A549 (cell line): ENCODE results near the gene PIGB.

Source experiments
- EHMT2 ChIP-seq: fragments of 200-600 bp; sonication (generic); IDR thresholded peaks from 2 replicates; pipeline ENCODE4 v1.6.1; 2016; ENCODE audit warnings: antibody characterized with exemption, low read depth, mild to moderate bottlenecking, moderate library complexity
- HOXA7 ChIP-seq: fragments of 250-450 bp; sonication (Bioruptor Pico); IDR thresholded peaks from 2 replicates; pipeline ENCODE4 v1.5.0; 2020; ENCODE audit warnings: mild to moderate bottlenecking, moderate library complexity
- POLR2A ChIP-seq: IDR thresholded peaks from 2 replicates; pipeline ENCODE4 v1.6.1; 2012; ENCODE audit warnings: mild to moderate bottlenecking, low read length
- TF ChIP-seq, protein P1 (sequence below): fragments of >200 bp; sonication (Bioruptor Twin); formaldehyde crosslinking; IDR thresholded peaks from 3 replicates; pipeline ENCODE4 v1.5.1; 2016

DNA sequence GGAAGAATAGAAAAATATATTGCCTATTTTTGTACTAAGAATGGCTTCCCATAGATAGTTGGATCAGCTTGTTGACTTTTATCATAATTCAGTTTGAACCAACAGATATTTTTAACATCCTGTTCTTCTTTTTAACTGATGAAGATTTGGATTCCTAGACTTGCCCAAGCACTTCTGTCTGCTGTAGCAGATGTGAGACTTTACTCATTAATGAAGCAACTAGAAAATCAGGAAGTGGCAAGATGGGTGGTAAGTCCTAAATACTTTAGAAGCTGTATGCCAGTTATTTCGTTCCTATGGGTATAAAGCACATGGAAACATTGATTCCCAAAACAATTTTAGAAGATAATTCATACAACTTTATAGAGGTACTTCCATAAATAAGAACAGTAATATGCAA lies 8.4 kb downstream of the PIGB start:
- TF ChIP-seq EHMT2 (no peak), POLR2A (no peak), HOXA7 (CRISPR knock-in tag) (no peak)
- TF ChIP-seq, protein P1, sequence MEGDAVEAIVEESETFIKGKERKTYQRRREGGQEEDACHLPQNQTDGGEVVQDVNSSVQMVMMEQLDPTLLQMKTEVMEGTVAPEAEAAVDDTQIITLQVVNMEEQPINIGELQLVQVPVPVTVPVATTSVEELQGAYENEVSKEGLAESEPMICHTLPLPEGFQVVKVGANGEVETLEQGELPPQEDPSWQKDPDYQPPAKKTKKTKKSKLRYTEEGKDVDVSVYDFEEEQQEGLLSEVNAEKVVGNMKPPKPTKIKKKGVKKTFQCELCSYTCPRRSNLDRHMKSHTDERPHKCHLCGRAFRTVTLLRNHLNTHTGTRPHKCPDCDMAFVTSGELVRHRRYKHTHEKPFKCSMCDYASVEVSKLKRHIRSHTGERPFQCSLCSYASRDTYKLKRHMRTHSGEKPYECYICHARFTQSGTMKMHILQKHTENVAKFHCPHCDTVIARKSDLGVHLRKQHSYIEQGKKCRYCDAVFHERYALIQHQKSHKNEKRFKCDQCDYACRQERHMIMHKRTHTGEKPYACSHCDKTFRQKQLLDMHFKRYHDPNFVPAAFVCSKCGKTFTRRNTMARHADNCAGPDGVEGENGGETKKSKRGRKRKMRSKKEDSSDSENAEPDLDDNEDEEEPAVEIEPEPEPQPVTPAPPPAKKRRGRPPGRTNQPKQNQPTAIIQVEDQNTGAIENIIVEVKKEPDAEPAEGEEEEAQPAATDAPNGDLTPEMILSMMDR = no peak
